Activated CD8-positive, alpha-beta T cell treated with anti-CD3 and anti-CD28 coated beads for 36 hours (primary cell): ENCODE data around the gene PITRM1. TPM values are rescaled to one million over a fixed set of nuclear protein-coding genes. Genes with fewer than 3 reads are reported as not detected.

Experiments used
- ATAC-seq: fragments of 200-7000 bp; cut with Tn5 transposase; one replicate; pipeline ENCODE4 v1.10.0; 2021; ENCODE audit warnings: mild to moderate bottlenecking, moderate library complexity
- CTCF ChIA-PET: fragments of 350-600 bp; sonication (Branson Sonifier 250); formaldehyde crosslinking; loops from one replicate; lab custom pipeline; 2021; ENCODE audit warnings: antibody characterized with exemption; lab: Charles Lee
- POLR2A ChIA-PET: fragments of 350-600 bp; sonication (Branson Sonifier 250); formaldehyde crosslinking; loops from one replicate; lab custom pipeline; 2021; ENCODE audit warnings: antibody characterized with exemption; lab: Charles Lee
- DNase-seq: peaks from one replicate; pipeline ENCODE4 v3.0.0-alpha.2; 2020
- H3K27ac Mint-ChIP-seq: one replicate; pipeline ENCODE4 v1.8.0; 2021; ENCODE audit warnings: mild to moderate bottlenecking, mixed read lengths
- H3K27me3 Mint-ChIP-seq: one replicate; pipeline ENCODE4 v1.8.0; 2021; ENCODE audit warnings: mixed read lengths
- H3K36me3 Mint-ChIP-seq: one replicate; pipeline ENCODE4 v1.8.0; 2021; ENCODE audit warnings: low read depth, mixed read lengths
- H3K4me1 Mint-ChIP-seq: one replicate; pipeline ENCODE4 v1.8.0; 2021; ENCODE audit warnings: low read depth, mixed read lengths
- H3K4me3 Mint-ChIP-seq: one replicate; pipeline ENCODE4 v1.8.0; 2021; ENCODE audit warnings: mild to moderate bottlenecking, moderate library complexity, mixed read lengths
- H3K9me3 Mint-ChIP-seq: one replicate; pipeline ENCODE4 v1.8.0; 2021; ENCODE audit warnings: mixed read lengths
- CTCF ChIP-seq: fragments of 200-600 bp; IDR thresholded peaks from one replicate; pipeline ENCODE4 v1.8.0; 2022; ENCODE audit warnings: antibody characterized with exemption, mild to moderate bottlenecking
- intact Hi-C: fragments of 100-400 bp; cut with micrococcal nuclease; formaldehyde crosslinking; loops from one replicate; pipeline ENCODE4 v1.10.0; 2022
- total RNA-seq, 2 experiments: library from RNA; stranded (reverse); gene quantifications; one replicate each; pipeline ENCODE4 v1.2.3, GENCODE V29; 2021

The PITRM1 gene
- total RNA-seq, 2 experiments from 2014 or later = 77.6 to 78.6 TPM

GRCh38 chr10:3135006-3135405, 37.6 kb downstream of the PITRM1 start:
- no peaks in the 10 kb centered on the region for H3K4me1 Mint-ChIP-seq
- H3K4me3 Mint-ChIP-seq = no peak overlapping the region
- no peaks in the 10 kb centered on the region for H3K27me3 Mint-ChIP-seq
- ATAC-seq = no peak
- peak overlapping the region; percentile 42 for H3K27ac Mint-ChIP-seq
- H3K9me3 Mint-ChIP-seq = no peaks in the 10 kb centered on the region
- ChIA-PET CTCF (interaction anchor here (0.7 to 1.7 kb wide), 2 partner anchors 14 to 30 kb away, joined by 3 read pairs; no protein-coding TSS in a partner anchor), POLR2A (interaction anchor here (1.0 to 1.6 kb wide), 3 partner anchors 8 to 29 kb away, joined by 3 to 4 read pairs (median 4); no protein-coding TSS in a partner anchor)
- TF ChIP-seq CTCF = no peak
- DNase-seq = no peak
- intact Hi-C loops = no loop called here
- peaks cover 80% of the 10 kb centered on the region for H3K36me3 Mint-ChIP-seq

- ChIA-PET CTCF (interaction anchor here (1.0 to 1.7 kb wide), 3 partner anchors 14 to 34 kb away, joined by 3 to 6 read pairs (median 3); no protein-coding TSS in a partner anchor), POLR2A (interaction anchor here (1.1 to 1.5 kb wide), 3 partner anchors 8 to 22 kb away, joined by 3 to 5 read pairs (median 4); no protein-coding TSS in a partner anchor)
- H3K36me3 Mint-ChIP-seq = peaks cover 82% of the 10 kb centered on the region
- H3K27ac Mint-ChIP-seq = no peak overlapping the region
- DNase-seq (no peak), ATAC-seq (no peak)
- no peak for TF ChIP-seq CTCF
- no peaks in the 10 kb centered on the region for H3K9me3 Mint-ChIP-seq
- no peak overlapping the region for H3K4me3 Mint-ChIP-seq
- intact Hi-C loops = no loop called here
- no peaks in the 10 kb centered on the region for H3K27me3 Mint-ChIP-seq
- no peaks in the 10 kb centered on the region for H3K4me1 Mint-ChIP-seq
Measured at GRCh38 chr10:3133948-3134347, 38.6 kb downstream of the PITRM1 start.

- DNase-seq (no peak), ATAC-seq (no peak)
- Mint-ChIP-seq H3K36me3 (peaks cover 82% of the 10 kb centered on the region), H3K27ac (peak overlapping the region; percentile 25), H3K27me3 (no peaks in the 10 kb centered on the region), H3K4me1 (no peaks in the 10 kb centered on the region), H3K4me3 (no peak overlapping the region), H3K9me3 (no peaks in the 10 kb centered on the region)
- TF ChIP-seq CTCF = no peak
- intact Hi-C loops = no loop called here
- ChIA-PET POLR2A (interaction anchor here (1.5 kb wide), 1 partner anchor 10 kb away, joined by 4 read pairs; no protein-coding TSS in a partner anchor), CTCF (interaction anchor here (1.2 kb wide), 1 partner anchor 23 kb away, joined by 3 read pairs; no protein-coding TSS in a partner anchor)
Measured at GRCh38 chr10:3132036-3133025, 40.3 kb downstream of the PITRM1 start.

GRCh38 chr10:3131098-3131497, 41.5 kb downstream of the PITRM1 start:
- ChIA-PET CTCF (no interaction called here), POLR2A (no interaction called here)
- Mint-ChIP-seq H3K4me3 (no peak overlapping the region), H3K9me3 (no peaks in the 10 kb centered on the region), H3K4me1 (no peaks in the 10 kb centered on the region), H3K36me3 (peaks cover 81% of the 10 kb centered on the region), H3K27ac (no peak overlapping the region), H3K27me3 (no peaks in the 10 kb centered on the region)
- no peak for ATAC-seq
- DNase-seq = no peak
- intact Hi-C loops = no loop called here
- TF ChIP-seq CTCF = no peak
